GM12878 (cell line): Measurements from ENCODE around the gene OR51B6. TPM values are rescaled to one million over a fixed set of nuclear protein-coding genes. Genes with fewer than 3 reads are reported as not detected.

Experiments
- ATAC-seq: fragments of 200-7000 bp; cut with Tn5 transposase; 3 replicates; pipeline ENCODE4 v1.9.1; 2020; ENCODE audit warnings: mild to moderate bottlenecking, moderate library complexity
- BruUV-seq: library from RNA; stranded (reverse); fragments of 400-500 nt; replicated peaks from 2 replicates; lab custom pipeline; 2021; lab: Mats Ljungman, UMichigan
- CTCF ChIA-PET: fragments of 300-600 bp; sonication (Branson Sonifier 250); formaldehyde crosslinking; extraction: SDS; loops from one replicate; lab custom pipeline; 2021; ENCODE audit warnings: inconsistent platforms; lab: Yijun Ruan, JAX
- POLR2A ChIA-PET: fragments of 350-600 bp; formaldehyde crosslinking; extraction: SDS; loops from one replicate; lab custom pipeline; 2021; ENCODE audit warnings: inconsistent platforms; lab: Charles Lee
- RAD21 ChIA-PET: fragments of 300-600 bp; sonication (Branson Sonifier 250); formaldehyde crosslinking; loops from one replicate; lab custom pipeline; 2023; ENCODE audit warnings: antibody characterized with exemption; ENCODE audit not compliant: unreplicated experiment; lab: Charles Lee
- SMC1A ChIA-PET: fragments of 300-600 bp; sonication (Branson Sonifier 250); formaldehyde crosslinking; loops from one replicate; lab custom pipeline; 2023; ENCODE audit not compliant: unreplicated experiment, uncharacterized antibody; lab: Charles Lee
- DNase-seq: peaks from one replicate; pipeline ENCODE4 v3.0.0-alpha.2; 2011; ENCODE audit warnings: low read depth, low spot score
- FAIRE-seq: peaks from 3 replicates; lab custom pipeline; 2011; peaks lifted over from hg19 to GRCh38; lab: Jason Lieb, UNC
- H2AFZ ChIP-seq: 2 replicates; pipeline ENCODE4 v1.6.0; 2011; ENCODE audit warnings: low read depth, low read length, control low read depth; ENCODE audit not compliant: control insufficient read depth
- H3K27ac ChIP-seq: 2 replicates; pipeline ENCODE4 v1.5.1; 2011; ENCODE audit warnings: control low read depth; ENCODE audit not compliant: control insufficient read depth, insufficient read depth
- H3K27me3 ChIP-seq, 2 experiments: replicated peaks in 1 of 2; 2 replicates each; pipeline versions ENCODE4 v1.6.0 to v1.6.1; 2011; ENCODE audit warnings: low read length in 1 of 2; ENCODE audit not compliant: control insufficient read depth in 2 of 2, insufficient read depth in 2 of 2
- H3K36me3 ChIP-seq, 2 experiments: 2 replicates each; pipeline ENCODE4 v1.5.1; 2011; ENCODE audit warnings: low read length in 1 of 2; ENCODE audit not compliant: control insufficient read depth in 2 of 2, insufficient read depth in 2 of 2
- H3K4me1 ChIP-seq: 2 replicates; pipeline ENCODE4 v1.6.1; 2011; ENCODE audit warnings: mild to moderate bottlenecking, low read length, moderate library complexity, mixed read lengths; ENCODE audit not compliant: control insufficient read depth, insufficient read depth
- H3K4me2 ChIP-seq: 2 replicates; pipeline ENCODE4 v1.6.0; 2011; ENCODE audit warnings: control low read depth; ENCODE audit not compliant: control insufficient read depth, insufficient read depth
- H3K4me3 ChIP-seq: fragments of 200-600 bp; sonication (generic); 2 replicates; pipeline ENCODE4 v1.5.1; 2016
- H3K79me2 ChIP-seq: 2 replicates; pipeline ENCODE4 v1.6.0; 2011; ENCODE audit warnings: low read length; ENCODE audit not compliant: control insufficient read depth, insufficient read depth
- H3K9ac ChIP-seq: 2 replicates; pipeline ENCODE4 v1.8.0; 2011; ENCODE audit warnings: low read length, control low read depth, mixed read lengths; ENCODE audit not compliant: control insufficient read depth, insufficient read depth
- H3K9me3 ChIP-seq: replicated peaks from 3 replicates; pipeline ENCODE4 v1.5.1; 2011; ENCODE audit warnings: mild to moderate bottlenecking, low read length; ENCODE audit not compliant: control insufficient read depth, insufficient read depth
- H4K20me1 ChIP-seq: 2 replicates; pipeline ENCODE4 v1.6.0; 2011; ENCODE audit not compliant: control insufficient read depth, insufficient read depth
- RB1 ChIP-seq: fragments of 450-650 bp; formaldehyde crosslinking; IDR thresholded peaks from 2 replicates; pipeline ENCODE4 v1.6.1; 2017; ENCODE audit warnings: mild to moderate bottlenecking, borderline replicate concordance
- WGBS: methylation state at CpG from one replicate; pipeline ENCODE4 v1.1.6; 2016; ENCODE audit warnings: low lambda C conversion rate; ENCODE audit not compliant: insufficient replicate concordance, insufficient coverage; ENCODE audit errors: missing lambda C conversion rate; 5-methylcytosine and 5-hydroxymethylcytosine counted together
- in situ Hi-C: fragments of 300-500 bp; cut with MboI; formaldehyde crosslinking; loops from 9 replicates; pipeline ENCODE4 v1.14.3; 2018; ENCODE audit warnings: mixed read lengths
- intact Hi-C: fragments of 100-400 bp; cut with micrococcal nuclease; formaldehyde crosslinking; loops from one replicate; pipeline ENCODE4 v1.14.2; 2022; ENCODE audit not compliant: unreplicated experiment
- polyA plus RNA-seq, 11 experiments: library from polyadenylated mRNA; depleted of rRNA in 4 of 11; unstranded in 6 of 11; stranded (reverse) in 5 of 11; fragments of >200 nt; fragmentation: Nextera tagmentation in 4 of 11; fragmentation: Illumina TruSeq in 1 of 11; extraction: Ambion mirVana in 4 of 11; extraction: Trizol in 1 of 11; gene quantifications; 1 replicate in 1 of 11; 2 replicates in 10 of 11; pipeline versions ENCODE4 v1.2.1 to v1.2.3, GENCODE V29; 2011 to 2016; ENCODE audit warnings: inconsistent platforms in 2 of 11, missing spikeins in 2 of 11, low read depth in 1 of 11
- total RNA-seq, 4 experiments: library from RNA; depleted of rRNA in 3 of 4; stranded (reverse); fragments of >200 nt in 3 of 4; fragmentation: Illumina TruSeq in 1 of 4; extraction: Trizol in 1 of 4; gene quantifications; 2 replicates each; pipeline versions ENCODE4 v1.2.1 to v1.2.3, GENCODE V29; 2013 to 2021
- TF ChIP-seq, protein P1 (sequence below): fragments of 450-650 bp; formaldehyde crosslinking; IDR thresholded peaks from 2 replicates; pipeline ENCODE4 v1.4.0; 2020; ENCODE audit warnings: mild to moderate bottlenecking, moderate library complexity

OR51B6 gene
- total and polyA plus RNA-seq, 10 of the 15 experiments (the other 5 are each of a cell fraction or from before 2014, with no cell fraction given) = 0.17 TPM; not detected in 9

DNA sequence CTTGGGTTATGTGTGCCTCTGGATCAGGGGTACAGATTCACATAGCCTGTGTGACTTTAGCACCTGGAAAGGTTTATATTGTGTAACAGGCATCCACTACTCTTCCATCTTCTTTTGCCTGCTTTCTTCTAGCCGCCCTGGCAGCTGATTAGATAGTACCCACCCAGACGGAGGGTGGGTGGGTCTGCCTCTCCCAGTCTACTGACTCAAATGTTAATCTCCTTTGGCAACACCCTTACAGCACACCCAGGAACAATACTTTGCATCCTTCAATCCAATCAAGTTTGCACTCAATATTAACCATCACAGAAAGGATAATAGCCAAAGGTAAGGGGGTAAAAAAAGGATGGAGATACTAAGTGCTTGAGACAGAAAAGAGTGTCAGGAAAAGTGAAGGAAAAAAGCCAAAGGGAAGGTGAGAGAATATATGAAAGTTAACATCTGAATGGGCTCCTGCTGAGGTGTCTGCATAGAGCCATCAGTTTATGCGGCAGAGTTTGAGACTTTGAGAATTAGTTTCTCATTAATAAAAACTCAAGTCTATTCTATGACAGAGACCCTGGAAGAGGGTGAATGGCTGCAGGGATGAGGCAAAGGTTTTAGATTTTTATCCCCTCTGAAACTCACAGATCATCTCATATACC, 2.6 kb upstream of the OR51B6 start:
- CTCF ChIA-PET = no interaction called here
- Histone ChIP-seq H3K4me2 (no peak overlapping the region), H4K20me1 (no peaks in the 10 kb centered on the region), H2AFZ (no peak overlapping the region)
- RAD21 ChIA-PET = no interaction called here
- ATAC-seq = no peak
- no TSS peak for BruUV-seq
- TF ChIP-seq, protein P1, sequence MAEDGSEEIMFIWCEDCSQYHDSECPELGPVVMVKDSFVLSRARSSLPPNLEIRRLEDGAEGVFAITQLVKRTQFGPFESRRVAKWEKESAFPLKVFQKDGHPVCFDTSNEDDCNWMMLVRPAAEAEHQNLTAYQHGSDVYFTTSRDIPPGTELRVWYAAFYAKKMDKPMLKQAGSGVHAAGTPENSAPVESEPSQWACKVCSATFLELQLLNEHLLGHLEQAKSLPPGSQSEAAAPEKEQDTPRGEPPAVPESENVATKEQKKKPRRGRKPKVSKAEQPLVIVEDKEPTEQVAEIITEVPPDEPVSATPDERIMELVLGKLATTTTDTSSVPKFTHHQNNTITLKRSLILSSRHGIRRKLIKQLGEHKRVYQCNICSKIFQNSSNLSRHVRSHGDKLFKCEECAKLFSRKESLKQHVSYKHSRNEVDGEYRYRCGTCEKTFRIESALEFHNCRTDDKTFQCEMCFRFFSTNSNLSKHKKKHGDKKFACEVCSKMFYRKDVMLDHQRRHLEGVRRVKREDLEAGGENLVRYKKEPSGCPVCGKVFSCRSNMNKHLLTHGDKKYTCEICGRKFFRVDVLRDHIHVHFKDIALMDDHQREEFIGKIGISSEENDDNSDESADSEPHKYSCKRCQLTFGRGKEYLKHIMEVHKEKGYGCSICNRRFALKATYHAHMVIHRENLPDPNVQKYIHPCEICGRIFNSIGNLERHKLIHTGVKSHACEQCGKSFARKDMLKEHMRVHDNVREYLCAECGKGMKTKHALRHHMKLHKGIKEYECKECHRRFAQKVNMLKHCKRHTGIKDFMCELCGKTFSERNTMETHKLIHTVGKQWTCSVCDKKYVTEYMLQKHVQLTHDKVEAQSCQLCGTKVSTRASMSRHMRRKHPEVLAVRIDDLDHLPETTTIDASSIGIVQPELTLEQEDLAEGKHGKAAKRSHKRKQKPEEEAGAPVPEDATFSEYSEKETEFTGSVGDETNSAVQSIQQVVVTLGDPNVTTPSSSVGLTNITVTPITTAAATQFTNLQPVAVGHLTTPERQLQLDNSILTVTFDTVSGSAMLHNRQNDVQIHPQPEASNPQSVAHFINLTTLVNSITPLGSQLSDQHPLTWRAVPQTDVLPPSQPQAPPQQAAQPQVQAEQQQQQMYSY = no peak
- no peak for TF ChIP-seq RB1
- TF ChIP-seq, all 136 proteins: peak for 0
- Histone ChIP-seq H3K27ac (no peak overlapping the region), H3K36me3 (no peaks in the 10 kb centered on the region), H3K4me1 (no peaks in the 10 kb centered on the region), H3K4me3 (no peak overlapping the region), H3K27me3 (no peaks in the 10 kb centered on the region), H3K9me3 (no peaks in the 10 kb centered on the region), H3K9ac (no peak overlapping the region), H3K79me2 (no peaks in the 10 kb centered on the region)
- in situ Hi-C loops = loop anchor here (25.0 kb wide), 1 partner anchor 1486 kb away; the partner anchor contains the start of gene STIM1
- ChIA-PET SMC1A (no interaction called here), POLR2A (no interaction called here)
- intact Hi-C loops = no loop called here
- FAIRE-seq (no peak), DNase-seq (no peak)
- WGBS = 33% methylated on average over 3 of the region's 3 CpGs
